Activated T-helper 2 cell treated with anti-CD3 and anti-CD28 coated beads, Interferon-gamma antibody, Interleukin-2, Interleukin-4, amounts not matched to agents 10 μg/mL and 5 μg/mL and 100 μg/mL, durations not matched to agents 14 hours and 24 hours and 36 hours (primary cell): ENCODE measurements around the gene ABRAXAS1. TPM values are rescaled to one million over a fixed set of nuclear protein-coding genes. Genes with fewer than 3 reads are reported as not detected.
"Not testable (repeated sequence)": the region's sequence is repeated elsewhere in the genome, so short reads cannot be mapped to it uniquely, and the experiment has no call there.

Source experiments
- DNase-seq: peaks from one replicate; pipeline ENCODE4 v3.0.0; 2021; ENCODE audit warnings: low spot score
- H3K27ac Mint-ChIP-seq: one replicate; pipeline ENCODE4 v1.8.0; 2021; ENCODE audit warnings: mixed read lengths
- H3K27me3 Mint-ChIP-seq: one replicate; pipeline ENCODE4 v1.8.0; 2021; ENCODE audit warnings: low read depth, mixed read lengths
- H3K36me3 Mint-ChIP-seq: one replicate; pipeline ENCODE4 v1.8.0; 2021; ENCODE audit warnings: low read depth, mixed read lengths
- H3K4me1 Mint-ChIP-seq: one replicate; pipeline ENCODE4 v1.8.0; 2021; ENCODE audit warnings: low read depth, mixed read lengths
- H3K4me3 Mint-ChIP-seq: one replicate; pipeline ENCODE4 v1.8.0; 2021; ENCODE audit warnings: low read depth, mild to moderate bottlenecking, moderate library complexity, mixed read lengths
- H3K9me3 Mint-ChIP-seq: one replicate; pipeline ENCODE4 v1.8.0; 2021; ENCODE audit warnings: mixed read lengths
- intact Hi-C: fragments of 100-400 bp; cut with micrococcal nuclease; formaldehyde crosslinking; loops from one replicate; pipeline ENCODE4 v1.15.1; 2023
- total RNA-seq: library from RNA; stranded (reverse); gene quantifications from 2 replicates; pipeline ENCODE4 v1.2.3, GENCODE V29; 2022

ABRAXAS1 gene
- total RNA-seq = 15.7 and 16.0 TPM in 2 replicates

DNA sequence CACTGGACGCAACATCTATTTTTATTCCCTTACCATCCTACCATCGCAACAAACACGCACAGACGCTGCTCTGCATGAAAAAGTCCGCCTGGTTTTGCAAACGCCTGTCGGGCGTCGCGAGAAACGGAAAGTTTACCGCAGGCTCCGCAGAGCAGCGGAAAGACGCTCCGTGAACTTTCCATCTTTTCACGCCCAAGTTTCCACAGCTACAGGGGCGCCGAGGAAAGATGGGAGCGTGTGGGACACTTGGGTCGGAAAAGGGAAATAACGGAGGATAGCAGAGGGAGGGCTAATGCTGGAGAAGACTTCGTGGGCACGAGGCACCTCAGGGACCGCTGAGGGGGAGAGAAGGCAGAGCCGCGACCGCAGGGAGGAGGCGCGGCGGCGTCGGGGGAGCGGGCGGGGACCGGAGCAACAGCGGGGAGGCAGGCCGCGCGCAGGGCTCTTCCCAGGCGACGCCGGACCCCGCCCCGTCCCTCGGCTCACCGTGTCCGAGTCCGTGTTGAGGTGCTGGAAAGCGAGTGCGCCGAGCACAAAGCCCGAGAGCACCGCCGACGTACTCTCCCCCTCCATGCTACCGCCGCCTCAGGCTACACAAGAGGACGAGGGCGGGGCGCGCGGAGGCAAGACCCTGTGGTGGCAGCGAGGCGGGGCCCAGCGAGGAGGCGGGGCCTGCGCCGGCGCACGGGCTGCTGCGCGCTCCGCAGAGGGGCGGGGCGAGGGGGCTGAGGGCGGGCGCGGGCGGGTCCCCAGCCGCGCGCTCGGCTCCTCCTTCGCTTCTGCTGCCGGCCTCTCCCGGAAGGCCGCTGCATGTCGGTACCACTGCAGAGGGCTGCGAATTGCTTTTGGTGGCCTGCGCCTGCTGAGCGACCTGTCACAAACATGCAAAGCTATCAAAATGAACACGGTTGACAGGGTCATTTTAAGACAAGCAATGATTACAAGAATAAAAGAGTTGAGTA, at the start of gene ABRAXAS1:
ABRAXAS1 (minus strand) TSS at position 601 of the 962 bp plus-strand sequence; CDS start at position 573, 28 bp downstream.
- intact Hi-C loops = loop anchor here (1.0 to 10.0 kb wide), 3 partner anchors 29 to 200 kb away; partner anchors contain the start of genes COQ2, GPAT3 and HELQ
- peak; percentile 93 for DNase-seq
- Mint-ChIP-seq H3K9me3 (no peaks in the 10 kb centered on the region), H3K36me3 (peaks cover 9% of the 10 kb centered on the region), H3K4me3 (peak within 1 kb of the TSS; percentile 95), H3K27ac (peak within 1 kb of the TSS; percentile 96), H3K27me3 (no peaks in the 10 kb centered on the region), H3K4me1 (peaks cover 14% of the 10 kb centered on the region)

DNA sequence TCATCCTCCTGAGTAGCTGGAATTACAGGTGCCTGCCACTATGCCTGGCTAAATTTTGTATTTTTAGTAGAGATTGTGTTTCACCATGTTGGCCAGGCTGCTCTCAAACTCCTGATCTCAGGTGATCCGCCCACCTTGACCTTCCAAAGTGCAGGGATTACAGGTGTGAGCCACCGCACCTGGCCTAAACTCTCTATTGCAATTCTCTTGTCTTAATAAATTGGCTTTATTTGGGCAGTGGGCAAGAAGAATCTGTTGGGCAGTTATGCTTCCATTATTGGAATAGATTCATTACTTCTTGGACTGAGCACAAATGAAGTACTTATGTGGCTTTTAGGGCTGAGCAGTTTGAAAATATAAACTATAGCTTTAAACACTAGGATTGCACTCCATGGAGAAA, 42.8 kb upstream of the ABRAXAS1 start:
- Mint-ChIP-seq H3K27ac (no peak overlapping the region), H3K27me3 (peaks cover 18% of the 10 kb centered on the region), H3K4me1 (no peaks in the 10 kb centered on the region), H3K4me3 (no peak overlapping the region), H3K36me3 (no peaks in the 10 kb centered on the region), H3K9me3 (no peaks in the 10 kb centered on the region)
- no peak for DNase-seq
- intact Hi-C loops = no loop called here

DNA sequence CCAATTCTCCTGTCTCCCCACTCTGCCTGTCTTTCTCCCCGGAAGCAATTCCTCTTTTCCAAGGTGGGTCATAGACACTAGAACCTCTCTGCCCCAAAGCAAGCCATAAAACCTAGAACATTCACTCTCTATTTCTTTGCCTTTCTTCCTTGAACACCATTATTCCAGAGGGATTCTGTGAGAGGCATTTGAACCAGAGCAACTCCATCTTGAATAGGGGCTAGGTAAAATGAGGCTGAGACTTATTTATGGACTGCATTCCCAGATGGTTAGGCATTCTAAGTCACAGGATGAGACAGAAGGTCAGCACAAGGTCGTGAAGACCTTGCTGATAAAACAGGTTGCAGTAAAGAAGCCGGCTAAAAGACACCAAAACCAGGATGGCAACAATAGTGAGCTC, 37.3 kb upstream of the ABRAXAS1 start:
- peaks cover 9% of the 10 kb centered on the region for H3K27me3 Mint-ChIP-seq
- no peak overlapping the region for H3K27ac Mint-ChIP-seq
- DNase-seq = no peak
- H3K9me3 Mint-ChIP-seq = no peaks in the 10 kb centered on the region
- no peaks in the 10 kb centered on the region for H3K4me1 Mint-ChIP-seq
- no peaks in the 10 kb centered on the region for H3K36me3 Mint-ChIP-seq
- no peak overlapping the region for H3K4me3 Mint-ChIP-seq
- intact Hi-C loops = no loop called here

GRCh38 chr4:83516042-83516772, 31.3 kb upstream of the ABRAXAS1 start:
- no peak for DNase-seq
- no peaks in the 10 kb centered on the region for H3K9me3 Mint-ChIP-seq
- no peaks in the 10 kb centered on the region for H3K4me1 Mint-ChIP-seq
- H3K36me3 Mint-ChIP-seq = no peaks in the 10 kb centered on the region
- H3K4me3 Mint-ChIP-seq = no peak overlapping the region
- peaks cover 4% of the 10 kb centered on the region for H3K27me3 Mint-ChIP-seq
- intact Hi-C loops = no loop called here
- no peak overlapping the region for H3K27ac Mint-ChIP-seq

- no peaks in the 10 kb centered on the region for H3K9me3 Mint-ChIP-seq
- no peak overlapping the region for H3K4me3 Mint-ChIP-seq
- intact Hi-C loops = no loop called here
- H3K36me3 Mint-ChIP-seq = no peaks in the 10 kb centered on the region
- no peak overlapping the region for H3K27ac Mint-ChIP-seq
- peaks cover 5% of the 10 kb centered on the region for H3K4me1 Mint-ChIP-seq
- DNase-seq = no peak
- H3K27me3 Mint-ChIP-seq = no peaks in the 10 kb centered on the region
Observed at GRCh38 chr4:83510442-83510841, 25.5 kb upstream of the ABRAXAS1 start.

DNA sequence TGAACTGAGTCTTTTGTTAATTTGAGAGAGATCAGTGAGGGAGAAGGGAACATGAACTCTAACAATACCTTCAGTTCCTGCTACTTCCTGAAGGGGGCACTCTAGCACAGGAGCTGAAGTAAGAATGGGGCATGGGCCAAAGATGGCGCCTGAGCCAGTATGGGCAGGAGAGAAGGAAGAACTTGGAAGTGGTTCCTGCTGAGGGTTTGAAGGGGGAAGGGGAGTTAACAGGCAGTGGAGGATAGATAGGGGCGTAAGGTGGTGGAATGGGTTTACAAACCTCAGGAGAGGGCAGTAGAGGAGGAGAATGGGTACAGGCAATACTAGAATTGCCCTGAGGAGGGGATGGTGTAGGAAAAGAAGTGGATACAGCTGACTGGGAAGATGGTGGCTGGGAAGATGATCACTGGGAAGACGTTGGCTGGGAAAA, 24.3 kb upstream of the ABRAXAS1 start:
- DNase-seq = peak; percentile 34
- intact Hi-C loops = loop anchor here (1.0 to 2.0 kb wide), 2 partner anchors 50 to 131 kb away; no protein-coding TSS in a partner anchor
- not testable (repeated sequence) for H3K4me3 Mint-ChIP-seq, H3K9me3 Mint-ChIP-seq, H3K36me3 Mint-ChIP-seq, H3K27me3 Mint-ChIP-seq, H3K4me1 Mint-ChIP-seq
- peak overlapping the region; percentile 8 for H3K27ac Mint-ChIP-seq

DNA sequence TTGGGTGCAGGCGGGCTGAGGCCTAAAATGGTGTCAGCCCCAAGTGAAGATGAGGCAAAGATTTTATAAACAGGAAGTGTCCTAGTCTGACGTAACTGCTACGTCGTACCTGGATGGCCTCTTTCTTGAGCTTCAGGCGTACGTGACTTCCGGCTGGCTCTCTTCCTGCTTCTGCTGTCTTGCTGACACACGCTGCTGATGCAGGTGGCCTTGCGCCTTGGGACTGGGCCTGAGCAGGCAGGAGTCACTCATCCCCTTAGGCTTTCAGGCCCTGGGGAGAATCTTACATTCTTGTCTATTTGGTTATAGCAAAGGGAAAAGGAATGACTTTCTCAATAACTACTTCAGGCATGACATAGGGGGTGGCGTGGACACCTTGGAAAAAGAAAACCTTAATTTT, 20.1 kb upstream of the ABRAXAS1 start:
- Mint-ChIP-seq H3K27ac (no peak overlapping the region), H3K9me3 (no peaks in the 10 kb centered on the region), H3K36me3 (no peaks in the 10 kb centered on the region), H3K4me3 (no peak overlapping the region), H3K27me3 (no peaks in the 10 kb centered on the region), H3K4me1 (peaks cover 9% of the 10 kb centered on the region)
- intact Hi-C loops = no loop called here
- no peak for DNase-seq

GRCh38 chr4:83504503-83504902, 19.6 kb upstream of the ABRAXAS1 start:
- H3K27me3 Mint-ChIP-seq = no peaks in the 10 kb centered on the region

GRCh38 chr4:83503974-83504373, 19.1 kb upstream of the ABRAXAS1 start:
- Mint-ChIP-seq H3K9me3 (no peaks in the 10 kb centered on the region), H3K36me3 (no peaks in the 10 kb centered on the region), H3K27ac (no peak overlapping the region), H3K4me1 (peaks cover 7% of the 10 kb centered on the region), H3K27me3 (no peaks in the 10 kb centered on the region), H3K4me3 (no peak overlapping the region)
- intact Hi-C loops = no loop called here
- DNase-seq = no peak

More at GRCh38 chr4:83504503-83504902, 19.6 kb upstream of the ABRAXAS1 start:
- no peak overlapping the region for H3K27ac Mint-ChIP-seq
- H3K4me1 Mint-ChIP-seq = peaks cover 9% of the 10 kb centered on the region
- H3K4me3 Mint-ChIP-seq = no peak overlapping the region
- H3K36me3 Mint-ChIP-seq = no peaks in the 10 kb centered on the region
- H3K9me3 Mint-ChIP-seq = no peaks in the 10 kb centered on the region
- DNase-seq = no peak
- intact Hi-C loops = no loop called here

GRCh38 chr4:83501671-83502070, 16.8 kb upstream of the ABRAXAS1 start:
- H3K36me3 Mint-ChIP-seq, H3K27me3 Mint-ChIP-seq, H3K4me1 Mint-ChIP-seq, H3K4me3 Mint-ChIP-seq, H3K27ac Mint-ChIP-seq, intact Hi-C loops, H3K9me3 Mint-ChIP-seq, DNase-seq: not testable (repeated sequence)

GRCh38 chr4:83498187-83498586, 13.3 kb upstream of the ABRAXAS1 start:
- no peak for DNase-seq
- H3K27me3 Mint-ChIP-seq = peaks cover 8% of the 10 kb centered on the region
- H3K9me3 Mint-ChIP-seq = no peaks in the 10 kb centered on the region
- no peaks in the 10 kb centered on the region for H3K36me3 Mint-ChIP-seq
- peaks cover 2% of the 10 kb centered on the region for H3K4me1 Mint-ChIP-seq
- H3K27ac Mint-ChIP-seq = no peak overlapping the region
- intact Hi-C loops = no loop called here
- H3K4me3 Mint-ChIP-seq = no peak overlapping the region

GRCh38 chr4:83496085-83496917, 11.4 kb upstream of the ABRAXAS1 start:
- H3K36me3 Mint-ChIP-seq, DNase-seq, H3K9me3 Mint-ChIP-seq, H3K27ac Mint-ChIP-seq, H3K27me3 Mint-ChIP-seq, H3K4me3 Mint-ChIP-seq, intact Hi-C loops, H3K4me1 Mint-ChIP-seq: not testable (repeated sequence)
